HUES6 (cell line): Measurements from ENCODE around the gene GALNTL6.

ENCODE experiments used
- H3K27ac ChIP-seq: 2 replicates; pipeline ENCODE4 v1.7.0; 2013; ENCODE audit warnings: low read depth, mild to moderate bottlenecking, low read length, inconsistent platforms
- H3K27me3 ChIP-seq: 2 replicates; pipeline ENCODE4 v1.6.1; 2013; ENCODE audit warnings: low read length; ENCODE audit not compliant: control insufficient read depth, insufficient read depth
- H3K36me3 ChIP-seq: 2 replicates; pipeline ENCODE4 v1.6.1; 2013; ENCODE audit warnings: low read length; ENCODE audit not compliant: control insufficient read depth, insufficient read depth
- H3K4me1 ChIP-seq: 2 replicates; pipeline ENCODE4 v1.6.1; 2013; ENCODE audit warnings: low read length; ENCODE audit not compliant: control insufficient read depth, insufficient read depth
- H3K4me3 ChIP-seq: 2 replicates; pipeline ENCODE4 v1.5.1; 2013; ENCODE audit warnings: low read depth, low read length
- H3K9ac ChIP-seq: one replicate; pipeline ENCODE4 v1.6.1; 2013; ENCODE audit warnings: mild to moderate bottlenecking, low read length
- H3K9me3 ChIP-seq: 2 replicates; pipeline ENCODE4 v1.6.1; 2013; ENCODE audit warnings: low read depth, low read length; ENCODE audit not compliant: control insufficient read depth, insufficient read depth

The GALNTL6 gene

GRCh38 chr4:172104539-172104938 is 291.3 kb downstream of the GALNTL6 start:
- Histone ChIP-seq H3K9ac (no peak overlapping the region), H3K36me3 (no peaks in the 10 kb centered on the region), H3K27ac (no peak overlapping the region), H3K4me3 (no peak overlapping the region), H3K4me1 (no peaks in the 10 kb centered on the region), H3K27me3 (no peaks in the 10 kb centered on the region), H3K9me3 (no peaks in the 10 kb centered on the region)

- Histone ChIP-seq H3K9ac (no peak overlapping the region), H3K27ac (no peak overlapping the region), H3K4me3 (no peak overlapping the region), H3K9me3 (no peaks in the 10 kb centered on the region), H3K4me1 (no peaks in the 10 kb centered on the region), H3K27me3 (no peaks in the 10 kb centered on the region), H3K36me3 (no peaks in the 10 kb centered on the region)
These were observed 292.7 kb downstream of the GALNTL6 start for GRCh38 chr4:172105918-172106317.

DNA sequence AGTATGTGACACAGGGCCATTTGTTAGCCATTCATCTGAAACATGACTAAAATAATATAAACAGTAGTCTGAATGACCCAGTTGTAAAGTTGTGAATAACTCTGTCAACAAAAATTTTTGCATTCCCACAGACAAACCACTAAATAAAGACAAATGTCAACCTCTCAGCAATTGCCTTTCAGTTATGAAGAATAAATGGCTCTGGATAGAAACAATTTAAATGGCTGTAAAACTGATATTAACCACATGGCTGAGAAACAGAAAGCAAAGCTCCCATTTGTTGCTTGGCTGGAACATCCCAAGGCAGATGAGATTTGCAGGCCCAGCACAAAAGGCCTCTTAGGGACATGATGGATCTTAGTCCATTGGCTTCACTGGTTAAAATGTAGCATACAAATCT is 296.3 kb downstream of the GALNTL6 start:
- no peak overlapping the region for H3K9ac ChIP-seq
- no peaks in the 10 kb centered on the region for H3K9me3 ChIP-seq
- H3K27ac ChIP-seq = no peak overlapping the region
- H3K27me3 ChIP-seq = no peaks in the 10 kb centered on the region
- H3K4me1 ChIP-seq = no peaks in the 10 kb centered on the region
- H3K4me3 ChIP-seq = no peak overlapping the region
- H3K36me3 ChIP-seq = no peaks in the 10 kb centered on the region

DNA sequence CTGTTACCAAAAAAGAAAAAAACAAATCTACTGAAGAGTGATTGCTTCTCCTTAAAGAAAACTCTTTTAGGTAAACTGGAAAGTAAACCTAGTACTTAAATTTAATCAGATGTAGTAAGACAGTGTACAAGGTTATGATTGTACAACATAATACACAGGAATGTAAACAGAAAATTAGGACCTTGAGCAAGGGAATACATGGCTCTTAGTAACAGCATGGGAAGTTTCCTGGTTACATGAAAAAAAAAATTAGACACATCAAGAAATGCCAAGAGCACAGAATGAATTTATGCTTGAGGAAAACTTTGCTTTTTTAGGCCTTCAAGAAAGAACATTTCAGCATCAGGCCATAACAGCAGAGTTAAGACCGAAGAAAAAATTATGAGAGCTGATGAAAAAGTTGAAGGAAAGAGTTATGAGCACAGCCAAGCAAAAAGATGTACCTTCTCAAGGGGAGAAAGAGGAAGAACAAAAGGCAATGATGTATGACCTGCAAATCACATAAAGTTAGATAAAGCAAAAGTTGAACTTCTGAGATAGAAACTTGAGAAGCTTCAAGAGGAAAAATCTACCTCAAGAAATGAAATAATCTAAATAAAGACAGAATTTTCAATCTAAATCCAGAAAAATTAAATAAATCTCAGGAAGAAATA is 311.6 kb downstream of the GALNTL6 start:
- Histone ChIP-seq H3K4me3 (no peak overlapping the region), H3K27me3 (no peaks in the 10 kb centered on the region), H3K9ac (no peak overlapping the region)

GRCh38 chr4:172125443-172125842 is 312.2 kb downstream of the GALNTL6 start:
- Histone ChIP-seq H3K4me1 (no peaks in the 10 kb centered on the region), H3K9me3 (no peaks in the 10 kb centered on the region), H3K4me3 (no peak overlapping the region), H3K36me3 (no peaks in the 10 kb centered on the region), H3K9ac (no peak overlapping the region), H3K27me3 (no peaks in the 10 kb centered on the region), H3K27ac (no peak overlapping the region)

More for the DNA sequence above, 311.6 kb downstream of the GALNTL6 start:
- Histone ChIP-seq H3K4me1 (no peaks in the 10 kb centered on the region), H3K27ac (no peak overlapping the region), H3K36me3 (no peaks in the 10 kb centered on the region), H3K9me3 (no peaks in the 10 kb centered on the region)

GRCh38 chr4:172127168-172127567 is 314.0 kb downstream of the GALNTL6 start:
- Histone ChIP-seq H3K9me3 (no peaks in the 10 kb centered on the region), H3K4me1 (no peaks in the 10 kb centered on the region), H3K9ac (no peak overlapping the region), H3K4me3 (no peak overlapping the region), H3K36me3 (no peaks in the 10 kb centered on the region), H3K27ac (no peak overlapping the region), H3K27me3 (no peaks in the 10 kb centered on the region)

- H3K27ac ChIP-seq = no peak overlapping the region
- no peaks in the 10 kb centered on the region for H3K9me3 ChIP-seq
- H3K4me3 ChIP-seq = no peak overlapping the region
- no peaks in the 10 kb centered on the region for H3K4me1 ChIP-seq
- H3K9ac ChIP-seq = no peak overlapping the region
- no peaks in the 10 kb centered on the region for H3K36me3 ChIP-seq
- H3K27me3 ChIP-seq = no peaks in the 10 kb centered on the region
These were observed 316.4 kb downstream of the GALNTL6 start for GRCh38 chr4:172129593-172129992.

DNA sequence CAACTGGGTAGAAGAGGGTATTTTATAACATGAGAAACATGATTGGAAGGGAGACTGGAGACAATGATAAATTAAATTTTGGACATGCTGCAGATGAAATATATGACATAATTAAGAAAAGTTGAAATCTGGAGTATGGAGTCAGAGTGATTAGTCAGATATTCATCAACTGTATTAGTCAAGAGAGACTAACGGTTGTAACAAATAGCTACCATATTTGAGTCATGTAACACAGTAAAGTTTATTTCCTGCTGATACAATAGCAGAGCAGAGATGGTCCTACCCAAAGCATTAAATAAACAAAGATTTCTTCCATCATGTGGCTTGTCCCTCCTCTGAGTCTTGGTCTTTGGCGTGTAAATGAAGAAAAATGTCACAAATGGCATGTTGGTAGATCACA is 321.3 kb downstream of the GALNTL6 start:
- Histone ChIP-seq H3K36me3 (no peaks in the 10 kb centered on the region), H3K4me3 (no peak overlapping the region), H3K9ac (no peak overlapping the region), H3K27me3 (no peaks in the 10 kb centered on the region), H3K27ac (no peak overlapping the region), H3K4me1 (no peaks in the 10 kb centered on the region), H3K9me3 (no peaks in the 10 kb centered on the region)

- Histone ChIP-seq H3K27ac (no peak overlapping the region), H3K9ac (no peak overlapping the region), H3K9me3 (no peaks in the 10 kb centered on the region), H3K27me3 (no peaks in the 10 kb centered on the region), H3K36me3 (no peaks in the 10 kb centered on the region), H3K4me3 (no peak overlapping the region), H3K4me1 (no peaks in the 10 kb centered on the region)
These were observed 327.8 kb downstream of the GALNTL6 start for GRCh38 chr4:172141025-172141424.

GRCh38 chr4:172142281-172142741 is 329.1 kb downstream of the GALNTL6 start:
- Histone ChIP-seq H3K4me1 (no peaks in the 10 kb centered on the region), H3K27ac (no peak overlapping the region), H3K36me3 (no peaks in the 10 kb centered on the region), H3K9me3 (no peaks in the 10 kb centered on the region), H3K27me3 (no peaks in the 10 kb centered on the region), H3K4me3 (no peak overlapping the region), H3K9ac (no peak overlapping the region)

DNA sequence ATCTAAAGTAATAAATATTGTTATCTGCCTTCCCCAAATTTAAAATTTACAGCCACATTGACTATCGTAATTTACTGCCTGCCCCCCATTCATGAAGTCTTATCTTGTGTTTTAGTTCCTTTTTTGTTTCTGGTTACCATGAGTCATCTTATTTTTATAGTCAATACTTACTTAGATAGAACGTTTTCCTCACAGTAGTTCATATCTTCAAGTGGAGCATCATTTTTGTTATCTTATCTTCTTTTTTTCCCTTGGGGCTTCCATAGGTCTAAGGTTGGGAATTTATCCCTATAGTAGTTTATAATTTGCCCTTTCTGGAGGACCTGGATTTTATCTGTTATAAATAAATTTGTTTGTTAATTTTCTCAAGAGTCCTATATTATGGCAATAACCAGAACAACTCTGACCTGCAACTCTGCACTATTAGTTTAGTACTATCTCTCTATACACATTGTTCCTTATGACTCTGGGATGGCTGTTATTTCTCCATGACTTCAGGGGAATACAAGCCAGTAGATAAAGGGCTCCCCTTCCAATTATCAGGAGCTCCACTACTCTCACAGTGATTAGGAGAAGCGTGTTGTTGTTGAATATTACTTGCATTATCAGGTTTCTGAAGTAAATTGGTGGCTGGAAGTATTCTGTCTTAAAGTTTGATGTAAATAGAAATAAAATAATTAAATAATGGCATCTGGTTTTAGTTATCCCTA is 330.6 kb downstream of the GALNTL6 start:
- no peak overlapping the region for H3K27ac ChIP-seq

More for the DNA sequence above, 330.6 kb downstream of the GALNTL6 start:
- H3K27me3 ChIP-seq = no peaks in the 10 kb centered on the region
- no peaks in the 10 kb centered on the region for H3K4me1 ChIP-seq
- H3K9me3 ChIP-seq = no peaks in the 10 kb centered on the region
- no peaks in the 10 kb centered on the region for H3K36me3 ChIP-seq
- no peak overlapping the region for H3K4me3 ChIP-seq
- H3K9ac ChIP-seq = no peak overlapping the region
